Ascending aorta (tissue), 2 donors: Measurements from ENCODE around the gene SRP68. TPM values are rescaled to one million over a fixed set of nuclear protein-coding genes. Genes with fewer than 3 reads are reported as not detected.

Source experiments
- DNase-seq, 2 donors: peaks; one replicate each; pipeline ENCODE4 v3.0.0-alpha.2; 2019; ENCODE audit warnings: low spot score in 2 of 2
- H3K27ac ChIP-seq, 2 donors: fragments of 200-600 bp; sonication (generic); one replicate each; pipeline ENCODE4 v1.5.1; 2016 to 2017; ENCODE audit warnings: mild to moderate bottlenecking in 1 of 2
- H3K27me3 ChIP-seq: fragments of 200-600 bp; sonication (generic); one replicate; pipeline ENCODE4 v1.5.1; 2017
- H3K36me3 ChIP-seq, 2 donors: fragments of 200-600 bp; sonication (generic); one replicate each; pipeline ENCODE4 v1.5.1; 2016
- H3K4me1 ChIP-seq, 2 donors: fragments of 200-600 bp; sonication (generic); one replicate each; pipeline ENCODE4 v1.5.1; 2016 to 2017; ENCODE audit warnings: mild to moderate bottlenecking in 1 of 2
- H3K4me3 ChIP-seq, 2 donors: fragments of 200-600 bp; sonication (generic); one replicate each; pipeline ENCODE4 v1.5.1; 2016 to 2017; ENCODE audit warnings: mild to moderate bottlenecking in 1 of 2
- H3K9me3 ChIP-seq, 2 donors: fragments of 200-600 bp; sonication (generic); one replicate each; pipeline ENCODE4 v1.5.1; 2016
- CTCF ChIP-seq, 3 experiments: fragments of 200-600 bp in 2 of 3; fragments of 450-650 bp in 1 of 3; sonication (generic) in 2 of 3; IDR thresholded peaks; one replicate each; pipeline ENCODE4 v1.5.1; 2016 to 2019; ENCODE audit warnings: antibody characterized with exemption in 3 of 3, mild to moderate bottlenecking in 1 of 3, moderate library complexity in 1 of 3
- intact Hi-C: fragments of 100-400 bp; cut with DNase I; formaldehyde crosslinking; loops from one replicate; pipeline ENCODE4 v1.15.1; 2023
- total RNA-seq: library from RNA; depleted of rRNA; stranded (reverse); fragments of >200 nt; gene quantifications from one replicate; pipeline ENCODE4 v1.1.0, GENCODE V29; 2016

The SRP68 gene
- total RNA-seq, 1 donor from 2014 or later: 15.6 TPM

- no peaks in the 10 kb centered on the region for H3K36me3 ChIP-seq
- H3K27me3 ChIP-seq: peaks cover 31% of the 10 kb centered on the region
- no peak overlapping the region for H3K27ac ChIP-seq
- intact Hi-C loops: no loop called here
- peaks cover 7 to 23% of the 10 kb centered on the region in 2 donors for H3K4me1 ChIP-seq
- no peak for DNase-seq
- no peak overlapping the region for H3K4me3 ChIP-seq
- TF ChIP-seq CTCF (IDR thresholded peaks at IDR 0.05): no peak
- H3K9me3 ChIP-seq: no peaks in the 10 kb centered on the region
Observed at GRCh38 chr17:76076765-76077583, 4.7 kb upstream of the SRP68 start.

GRCh38 chr17:76076146-76076764, 3.9 kb upstream of the SRP68 start:
- Histone ChIP-seq H3K4me3 (peak overlapping the region in 1 of 2 donors; percentile 30), H3K9me3 (no peaks in the 10 kb centered on the region), H3K27me3 (peaks cover 31% of the 10 kb centered on the region), H3K27ac (no peak overlapping the region), H3K36me3 (no peaks in the 10 kb centered on the region), H3K4me1 (peaks cover 9 to 27% of the 10 kb centered on the region in 2 donors)
- intact Hi-C loops: no loop called here
- no peak for DNase-seq
- no peak for TF ChIP-seq CTCF (IDR thresholded peaks at IDR 0.05)

- Histone ChIP-seq H3K36me3 (no peaks in the 10 kb centered on the region), H3K27ac (no peak overlapping the region), H3K4me1 (peaks cover 16 to 34% of the 10 kb centered on the region in 2 donors), H3K4me3 (peak overlapping the region in 1 of 2 donors; percentile 30), H3K9me3 (no peaks in the 10 kb centered on the region), H3K27me3 (peaks cover 31% of the 10 kb centered on the region)
- intact Hi-C loops: no loop called here
- TF ChIP-seq CTCF (IDR thresholded peaks at IDR 0.05): no peak
- DNase-seq: no peak
Observed at GRCh38 chr17:76075364-76076145, 3.2 kb upstream of the SRP68 start.

GRCh38 chr17:76074390-76075363, 2.4 kb upstream of the SRP68 start, which contains the start of gene GALR2:
Gene GALR2, plus strand, starts transcription at chr17:76074781. Its CDS starts 103 bp downstream, at chr17:76074884.
- no peaks in the 10 kb centered on the region for H3K36me3 ChIP-seq
- H3K27me3 ChIP-seq: peaks cover 31% of the 10 kb centered on the region
- TF ChIP-seq CTCF (IDR thresholded peaks at IDR 0.05): no peak
- no peak within 1 kb of the TSS for H3K27ac ChIP-seq
- no peak for DNase-seq
- intact Hi-C loops: no loop called here
- H3K4me1 ChIP-seq: peaks cover 17 to 38% of the 10 kb centered on the region in 2 donors
- H3K9me3 ChIP-seq: no peaks in the 10 kb centered on the region
- H3K4me3 ChIP-seq: peak within 1 kb of the TSS in 1 of 2 donors; percentile 30
